Measurements from ENCODE around the gene WDR1. TPM values are rescaled to one million over a fixed set of nuclear protein-coding genes. Genes with fewer than 3 reads are reported as not detected.

The WDR1 gene
- total and polyA plus RNA-seq, 2 of the 13 experiments (the other 11 are each of a cell fraction or from before 2014, with no cell fraction given) = 106 to 198 TPM

- TF ChIP-seq TRIM22 (IDR thresholded peaks at IDR 0.05) (no peak), ZNF672 (CRISPR knock-in tag; IDR thresholded peaks at IDR 0.05) (no peak), ZNF550 (CRISPR knock-in tag; IDR thresholded peaks at IDR 0.05; ENCODE audit: borderline replicate concordance) (no peak), MEIS1 (CRISPR knock-in tag; IDR thresholded peaks at IDR 0.05; ENCODE audit: borderline replicate concordance) (no peak; the same call in 1 of the 2 replicates), SOX13 (IDR thresholded peaks at IDR 0.05) (0 out of 2 replicates have a peak, but pooled peaks have one; percentile 16), SOX13 (CRISPR knock-in tag; conservative IDR thresholded peaks at IDR 0.05 in 1 of 2, IDR thresholded peaks at IDR 0.05 in 1 of 2) (peak in 1 of 2 experiments; percentile 29; a peak in 1 of 4 replicates), UBTF (CRISPR knock-in tag; IDR thresholded peaks at IDR 0.05) (no peak; the same call in 1 of the 2 replicates), KAT7 (CRISPR knock-in tag; IDR thresholded peaks at IDR 0.05; ENCODE audit: borderline replicate concordance) (no peak), ZEB1 (IDR thresholded peaks at IDR 0.05; ENCODE audit: insufficient replicate concordance, low read depth) (no peak), JUNB (CRISPR knock-in tag; IDR thresholded peaks at IDR 0.05; ENCODE audit: borderline replicate concordance) (no peak), THYN1 (CRISPR knock-in tag; IDR thresholded peaks at IDR 0.05; ENCODE audit: borderline replicate concordance, low read depth) (no peak), PHF8 (CRISPR knock-in tag; IDR thresholded peaks at IDR 0.05) (no peak), PRMT3 (CRISPR knock-in tag; IDR thresholded peaks at IDR 0.05; ENCODE audit: borderline replicate concordance, low read depth) (no peak), TARDBP (CRISPR knock-in tag; IDR thresholded peaks at IDR 0.05) (no peak), GATAD2A (CRISPR knock-in tag; IDR thresholded peaks at IDR 0.05) (peak; percentile 46; the same call in 1 of the 2 replicates), ZBTB20 (CRISPR knock-in tag; IDR thresholded peaks at IDR 0.05; ENCODE audit: borderline replicate concordance, low read depth) (0 out of 2 replicates have a peak, but pooled peaks have one; percentile 36)
- TF ChIP-seq, protein P1, sequence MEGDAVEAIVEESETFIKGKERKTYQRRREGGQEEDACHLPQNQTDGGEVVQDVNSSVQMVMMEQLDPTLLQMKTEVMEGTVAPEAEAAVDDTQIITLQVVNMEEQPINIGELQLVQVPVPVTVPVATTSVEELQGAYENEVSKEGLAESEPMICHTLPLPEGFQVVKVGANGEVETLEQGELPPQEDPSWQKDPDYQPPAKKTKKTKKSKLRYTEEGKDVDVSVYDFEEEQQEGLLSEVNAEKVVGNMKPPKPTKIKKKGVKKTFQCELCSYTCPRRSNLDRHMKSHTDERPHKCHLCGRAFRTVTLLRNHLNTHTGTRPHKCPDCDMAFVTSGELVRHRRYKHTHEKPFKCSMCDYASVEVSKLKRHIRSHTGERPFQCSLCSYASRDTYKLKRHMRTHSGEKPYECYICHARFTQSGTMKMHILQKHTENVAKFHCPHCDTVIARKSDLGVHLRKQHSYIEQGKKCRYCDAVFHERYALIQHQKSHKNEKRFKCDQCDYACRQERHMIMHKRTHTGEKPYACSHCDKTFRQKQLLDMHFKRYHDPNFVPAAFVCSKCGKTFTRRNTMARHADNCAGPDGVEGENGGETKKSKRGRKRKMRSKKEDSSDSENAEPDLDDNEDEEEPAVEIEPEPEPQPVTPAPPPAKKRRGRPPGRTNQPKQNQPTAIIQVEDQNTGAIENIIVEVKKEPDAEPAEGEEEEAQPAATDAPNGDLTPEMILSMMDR (CRISPR knock-in tag; IDR thresholded peaks at IDR 0.05) = peak; percentile 47
- TF ChIP-seq, protein P2, sequence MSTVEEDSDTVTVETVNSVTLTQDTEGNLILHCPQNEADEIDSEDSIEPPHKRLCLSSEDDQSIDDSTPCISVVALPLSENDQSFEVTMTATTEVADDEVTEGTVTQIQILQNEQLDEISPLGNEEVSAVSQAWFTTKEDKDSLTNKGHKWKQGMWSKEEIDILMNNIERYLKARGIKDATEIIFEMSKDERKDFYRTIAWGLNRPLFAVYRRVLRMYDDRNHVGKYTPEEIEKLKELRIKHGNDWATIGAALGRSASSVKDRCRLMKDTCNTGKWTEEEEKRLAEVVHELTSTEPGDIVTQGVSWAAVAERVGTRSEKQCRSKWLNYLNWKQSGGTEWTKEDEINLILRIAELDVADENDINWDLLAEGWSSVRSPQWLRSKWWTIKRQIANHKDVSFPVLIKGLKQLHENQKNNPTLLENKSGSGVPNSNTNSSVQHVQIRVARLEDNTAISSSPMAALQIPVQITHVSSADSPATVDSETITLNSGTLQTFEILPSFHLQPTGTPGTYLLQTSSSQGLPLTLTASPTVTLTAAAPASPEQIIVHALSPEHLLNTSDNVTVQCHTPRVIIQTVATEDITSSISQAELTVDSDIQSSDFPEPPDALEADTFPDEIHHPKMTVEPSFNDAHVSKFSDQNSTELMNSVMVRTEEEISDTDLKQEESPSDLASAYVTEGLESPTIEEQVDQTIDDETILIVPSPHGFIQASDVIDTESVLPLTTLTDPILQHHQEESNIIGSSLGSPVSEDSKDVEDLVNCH (CRISPR knock-in tag; IDR thresholded peaks at IDR 0.05) = no peak
- TF ChIP-seq, protein P3, sequence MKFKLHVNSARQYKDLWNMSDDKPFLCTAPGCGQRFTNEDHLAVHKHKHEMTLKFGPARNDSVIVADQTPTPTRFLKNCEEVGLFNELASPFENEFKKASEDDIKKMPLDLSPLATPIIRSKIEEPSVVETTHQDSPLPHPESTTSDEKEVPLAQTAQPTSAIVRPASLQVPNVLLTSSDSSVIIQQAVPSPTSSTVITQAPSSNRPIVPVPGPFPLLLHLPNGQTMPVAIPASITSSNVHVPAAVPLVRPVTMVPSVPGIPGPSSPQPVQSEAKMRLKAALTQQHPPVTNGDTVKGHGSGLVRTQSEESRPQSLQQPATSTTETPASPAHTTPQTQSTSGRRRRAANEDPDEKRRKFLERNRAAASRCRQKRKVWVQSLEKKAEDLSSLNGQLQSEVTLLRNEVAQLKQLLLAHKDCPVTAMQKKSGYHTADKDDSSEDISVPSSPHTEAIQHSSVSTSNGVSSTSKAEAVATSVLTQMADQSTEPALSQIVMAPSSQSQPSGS (CRISPR knock-in tag; IDR thresholded peaks at IDR 0.05) = no peak
Observed at GRCh38 chr4:10123227-10124101, 6.9 kb upstream of the WDR1 start (continued).
